ENCODE results near the gene HMGCL.
"Not testable (repeated sequence)": the region's sequence is repeated elsewhere in the genome, so short reads cannot be mapped to it uniquely, and the experiment has no call there.

Gene HMGCL

DNA sequence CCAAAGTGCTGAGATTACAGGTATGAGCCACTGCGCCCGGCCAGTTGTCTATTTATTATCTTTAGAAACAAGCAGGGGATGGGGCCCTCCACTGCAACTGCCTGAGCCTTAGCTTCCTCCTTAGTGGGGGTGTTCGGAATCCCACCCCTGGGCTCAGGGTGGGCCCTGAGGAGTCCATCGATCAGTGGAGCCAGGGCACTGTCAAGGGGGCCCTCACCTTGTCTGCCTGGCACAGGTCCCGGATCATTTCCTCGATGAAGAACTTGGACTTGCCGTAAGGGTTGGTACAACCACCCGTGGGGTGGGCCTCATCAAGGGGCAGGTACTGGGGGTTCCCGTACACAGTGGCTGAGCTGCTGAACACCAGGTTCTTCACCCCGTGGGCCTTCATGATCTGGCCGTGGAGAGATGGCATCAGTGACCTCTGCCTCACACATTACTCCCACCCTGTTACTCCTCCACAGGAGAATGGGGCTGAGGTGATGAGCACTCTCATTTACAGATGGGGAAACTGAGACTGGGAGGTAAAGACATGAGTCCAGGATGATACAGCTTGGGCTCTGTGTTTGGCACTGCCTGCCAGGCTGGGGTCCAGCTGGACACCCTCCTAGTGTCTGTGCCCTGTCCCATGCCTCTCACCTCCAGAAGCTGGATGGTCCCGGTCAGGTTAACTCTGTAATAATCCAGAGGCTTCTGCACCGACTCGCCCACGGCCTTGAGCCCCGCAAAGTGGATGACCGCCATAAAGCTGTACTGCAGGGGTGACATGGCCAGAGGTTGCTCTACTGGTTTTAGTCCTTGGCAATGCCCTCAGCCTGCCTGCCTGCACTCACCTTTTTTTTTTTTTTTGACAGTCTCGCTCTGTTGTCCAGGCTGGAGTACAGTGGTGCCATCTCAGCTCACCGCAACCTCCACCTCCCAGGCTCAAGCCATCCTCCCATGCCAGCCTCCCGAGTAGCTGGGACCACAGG, 27.5 kb downstream of the HMGCL start:
- no peak for DNase-seq

DNA sequence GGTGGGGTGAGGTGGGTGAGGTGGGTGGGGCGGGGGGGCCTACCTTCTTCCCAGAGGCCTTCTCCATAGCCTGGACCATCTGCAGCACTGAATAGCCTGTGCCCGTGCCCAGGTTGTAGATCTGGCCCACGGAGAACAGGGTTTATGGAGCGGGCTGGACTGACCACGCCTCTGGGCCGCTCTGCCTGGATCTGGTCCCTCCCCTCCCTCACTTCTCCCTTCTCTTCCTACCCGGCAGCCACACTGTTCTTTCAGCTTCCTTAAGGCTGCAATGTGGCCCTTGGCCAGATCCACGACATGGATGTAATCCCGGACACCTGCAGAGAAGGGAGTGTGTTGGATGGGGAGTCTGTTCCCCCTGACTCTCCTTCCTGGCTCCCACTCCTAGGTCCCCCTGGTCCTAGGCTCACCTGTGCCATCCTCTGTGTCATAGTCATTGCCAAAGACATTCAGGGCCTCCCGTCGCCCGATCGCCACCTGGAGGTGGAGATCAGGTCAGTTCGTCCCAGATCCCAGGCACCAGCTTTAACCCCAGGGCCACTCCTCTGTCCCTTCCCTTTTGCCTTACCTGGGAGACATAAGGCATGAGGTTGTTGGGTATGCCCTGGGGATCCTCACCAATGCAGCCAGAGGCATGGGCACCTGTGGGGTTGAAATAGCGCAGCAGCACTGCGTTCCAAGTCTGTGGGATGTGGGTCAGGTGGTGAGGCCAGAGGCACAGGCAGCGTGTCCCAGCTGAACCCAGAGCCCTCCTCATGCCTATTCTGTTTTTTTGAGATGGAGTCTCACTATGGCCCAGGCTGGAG, 28.6 kb downstream of the HMGCL start:
- no peak for DNase-seq

DNA sequence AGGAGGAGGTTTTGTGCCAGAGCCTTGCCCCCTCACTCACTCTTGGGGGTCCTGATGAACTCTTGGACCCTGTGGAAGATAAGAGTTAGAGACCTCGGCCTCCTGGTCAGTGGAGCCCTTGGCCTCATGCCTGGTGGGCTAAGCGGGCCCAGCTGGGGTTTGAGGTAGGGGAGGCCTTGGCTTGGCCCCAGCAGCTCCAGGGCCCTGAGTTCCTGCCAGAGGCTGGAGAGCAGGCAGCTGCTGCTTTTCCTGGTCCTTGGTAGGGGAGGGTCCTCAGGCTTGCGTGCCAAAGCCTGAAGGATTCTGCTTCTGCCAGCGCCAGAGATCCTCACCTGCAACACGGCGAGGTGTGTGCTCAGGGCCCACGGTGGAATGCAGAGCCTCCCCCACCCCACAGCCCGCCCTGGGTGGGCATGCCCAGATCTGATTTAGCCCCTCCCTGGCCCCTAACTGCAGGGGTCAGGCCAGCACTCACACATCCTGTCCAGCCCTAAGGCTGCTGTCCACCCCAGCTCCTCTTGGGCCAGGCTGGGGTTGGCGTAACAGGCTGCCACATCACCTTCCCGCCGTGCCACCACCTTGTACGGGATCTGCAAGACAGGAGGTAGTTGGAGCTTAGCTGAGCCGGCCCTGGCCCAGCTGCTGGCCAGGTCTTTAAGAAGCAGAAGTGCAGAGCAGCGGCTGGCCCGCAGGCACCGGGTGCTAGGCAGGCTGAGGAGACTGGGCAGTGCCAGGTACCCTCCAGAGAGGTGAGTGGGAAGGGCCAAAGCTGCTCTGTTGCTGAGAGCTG, 29.4 kb downstream of the HMGCL start:
- DNase-seq = no peak

DNA sequence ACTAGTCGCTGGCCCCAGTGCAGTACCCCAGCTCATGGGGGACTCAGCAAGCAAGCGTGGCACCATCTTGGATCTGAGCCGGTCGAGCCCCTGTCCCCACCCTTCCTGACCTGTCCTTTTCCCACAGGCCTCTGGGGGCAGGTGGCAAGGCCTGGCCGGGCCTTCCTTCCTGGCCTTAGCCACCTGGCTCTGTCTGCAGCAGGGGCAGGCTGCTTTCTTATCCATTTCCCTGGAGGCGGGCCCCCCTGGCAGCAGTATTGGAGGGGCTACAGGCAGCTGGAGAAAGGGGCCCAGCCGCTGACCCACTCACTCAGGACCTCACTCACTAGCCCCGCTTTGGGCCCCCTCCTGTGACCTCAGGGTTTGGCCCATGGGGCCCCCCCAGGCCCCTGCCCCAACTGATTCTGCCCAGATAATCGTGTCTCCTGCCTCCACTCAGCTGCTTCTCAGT, 30.5 kb downstream of the HMGCL start:
- not testable (repeated sequence) for DNase-seq

DNA sequence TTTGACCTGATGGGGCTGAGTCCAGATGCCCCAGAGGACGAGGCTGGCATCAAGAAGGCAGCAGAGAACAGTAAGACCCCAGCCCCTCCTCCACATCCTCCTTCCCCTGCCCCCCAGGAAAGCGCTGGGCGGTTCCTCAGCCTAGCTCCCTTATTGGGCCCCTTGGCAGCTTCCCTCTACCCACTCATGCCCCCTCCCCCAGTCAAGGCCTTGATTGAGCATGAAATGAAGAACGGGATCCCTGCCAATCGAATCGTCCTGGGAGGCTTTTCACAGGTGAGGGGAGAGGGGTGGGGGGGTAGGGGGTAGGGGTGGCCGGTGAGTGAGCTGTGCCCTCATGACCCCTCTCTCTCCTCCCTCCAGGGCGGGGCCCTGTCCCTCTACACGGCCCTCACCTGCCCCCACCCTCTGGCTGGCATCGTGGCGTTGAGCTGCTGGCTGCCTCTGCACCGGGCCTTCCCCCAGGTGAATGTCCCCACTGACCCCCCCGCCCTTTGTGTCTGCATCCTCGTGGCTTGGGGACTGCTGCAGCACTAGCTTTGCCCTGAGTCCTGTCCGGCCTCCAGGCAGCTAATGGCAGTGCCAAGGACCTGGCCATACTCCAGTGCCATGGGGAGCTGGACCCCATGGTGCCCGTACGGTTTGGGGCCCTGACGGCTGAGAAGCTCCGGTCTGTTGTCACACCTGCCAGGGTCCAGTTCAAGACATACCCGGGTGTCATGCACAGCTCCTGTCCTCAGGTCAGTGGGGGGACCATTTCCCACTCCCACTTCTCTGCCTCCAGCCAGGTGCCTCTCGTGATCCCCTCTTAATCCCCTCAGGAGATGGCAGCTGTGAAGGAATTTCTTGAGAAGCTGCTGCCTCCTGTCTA, 31.1 kb downstream of the HMGCL start:
- no peak for DNase-seq

DNA sequence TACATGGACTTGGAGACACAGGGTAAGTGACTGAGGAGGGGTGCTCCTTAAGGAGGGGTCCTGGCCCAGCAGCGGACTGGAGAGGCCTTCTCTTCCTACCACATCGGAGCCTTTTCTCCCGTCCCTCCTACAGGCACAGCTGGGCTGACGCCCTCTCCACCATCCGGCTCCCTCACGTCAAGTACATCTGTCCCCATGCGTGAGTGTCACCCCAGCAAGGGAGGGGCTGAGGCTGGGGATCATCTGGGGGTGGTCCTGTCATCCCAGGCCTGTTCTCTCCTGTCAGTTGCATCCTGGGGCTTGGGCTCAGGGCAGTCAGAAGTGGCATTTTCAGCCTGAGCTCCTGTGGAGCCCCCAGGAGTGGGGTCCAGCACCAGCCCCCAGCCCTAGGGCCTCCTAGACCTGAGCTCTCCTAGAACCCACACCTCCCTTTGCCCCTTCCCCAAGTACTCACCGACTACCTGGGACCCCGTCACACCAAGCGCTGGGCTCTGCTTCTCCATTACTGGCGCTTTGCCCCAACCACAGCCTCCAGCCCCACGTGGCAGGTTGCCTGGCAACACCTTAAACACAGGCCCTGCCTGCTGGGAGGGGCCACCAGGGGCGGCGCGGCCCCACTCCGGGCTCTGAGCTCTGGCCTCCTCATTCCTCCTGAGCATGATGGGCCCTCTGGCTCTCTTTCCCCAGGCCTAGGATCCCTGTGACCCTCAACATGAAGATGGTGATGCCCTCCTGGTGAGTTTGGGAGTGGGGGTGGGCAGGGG, 32.0 kb downstream of the HMGCL start:
- no peak for DNase-seq

DNA sequence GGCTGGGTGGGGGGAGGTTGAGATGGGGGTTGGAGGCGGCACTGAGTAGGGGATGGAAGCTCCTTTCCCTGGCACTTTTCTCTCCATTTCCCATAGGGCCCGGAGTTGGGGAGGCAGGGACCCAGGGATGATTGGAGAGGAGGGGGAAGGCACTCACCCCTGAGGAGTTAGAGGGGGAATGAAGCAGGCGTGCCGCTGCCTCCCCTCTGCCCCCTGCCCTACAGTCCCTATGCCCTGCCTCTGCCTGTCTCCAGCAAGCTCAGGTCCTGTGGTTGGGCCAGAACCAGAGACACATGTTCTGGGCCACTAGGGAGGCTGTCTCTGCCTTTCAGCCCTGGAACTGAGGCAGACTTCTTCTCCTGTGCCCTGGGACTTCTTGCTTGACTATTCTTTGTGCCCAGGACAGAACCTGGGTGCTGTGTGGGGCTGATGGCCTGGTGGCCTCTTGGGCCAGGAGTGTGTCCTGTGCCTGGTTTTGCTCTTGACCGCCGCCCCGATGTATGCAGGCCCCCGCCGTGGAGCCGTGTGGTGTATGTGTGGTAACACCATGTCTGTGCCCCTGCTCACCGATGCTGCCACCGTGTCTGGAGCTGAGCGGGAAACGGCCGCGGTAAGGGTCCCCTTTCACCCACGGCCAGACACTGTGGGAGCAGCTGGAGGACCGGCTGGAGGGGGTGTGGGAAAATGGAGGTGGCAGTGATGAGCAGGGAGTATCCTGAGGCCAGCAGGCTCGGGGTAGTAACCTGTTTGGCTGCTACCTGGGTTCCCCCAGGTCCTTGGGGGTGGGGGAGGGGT, 32.9 kb downstream of the HMGCL start:
- no peak for DNase-seq

DNA sequence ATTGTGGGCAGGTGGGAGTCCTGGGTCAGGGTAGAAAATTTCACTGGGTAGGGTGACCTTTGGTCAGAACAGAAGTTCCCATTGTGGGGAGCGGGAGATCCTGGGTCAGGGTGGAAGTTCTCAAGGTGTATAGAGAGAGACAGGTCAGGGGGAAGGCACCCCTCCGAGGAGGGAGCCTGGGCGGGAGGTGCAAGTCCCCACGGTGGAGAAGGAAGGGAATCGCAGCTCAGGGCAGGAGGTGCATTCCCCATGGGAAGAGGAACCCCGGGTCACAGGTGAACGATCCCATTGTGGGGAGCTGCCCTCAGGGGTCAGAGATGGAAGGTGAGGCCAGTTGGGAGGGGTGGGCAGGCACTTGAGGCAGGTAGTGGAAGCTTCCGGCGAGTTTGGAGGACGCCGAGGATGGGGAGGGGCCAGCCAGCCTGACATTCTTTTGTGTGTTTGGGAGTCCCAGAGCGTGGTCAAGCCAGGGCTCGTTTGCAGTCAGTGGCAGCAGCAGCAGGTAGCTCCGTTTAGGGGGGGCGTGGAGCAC, 33.6 kb downstream of the HMGCL start:
- DNase-seq = no peak

DNA sequence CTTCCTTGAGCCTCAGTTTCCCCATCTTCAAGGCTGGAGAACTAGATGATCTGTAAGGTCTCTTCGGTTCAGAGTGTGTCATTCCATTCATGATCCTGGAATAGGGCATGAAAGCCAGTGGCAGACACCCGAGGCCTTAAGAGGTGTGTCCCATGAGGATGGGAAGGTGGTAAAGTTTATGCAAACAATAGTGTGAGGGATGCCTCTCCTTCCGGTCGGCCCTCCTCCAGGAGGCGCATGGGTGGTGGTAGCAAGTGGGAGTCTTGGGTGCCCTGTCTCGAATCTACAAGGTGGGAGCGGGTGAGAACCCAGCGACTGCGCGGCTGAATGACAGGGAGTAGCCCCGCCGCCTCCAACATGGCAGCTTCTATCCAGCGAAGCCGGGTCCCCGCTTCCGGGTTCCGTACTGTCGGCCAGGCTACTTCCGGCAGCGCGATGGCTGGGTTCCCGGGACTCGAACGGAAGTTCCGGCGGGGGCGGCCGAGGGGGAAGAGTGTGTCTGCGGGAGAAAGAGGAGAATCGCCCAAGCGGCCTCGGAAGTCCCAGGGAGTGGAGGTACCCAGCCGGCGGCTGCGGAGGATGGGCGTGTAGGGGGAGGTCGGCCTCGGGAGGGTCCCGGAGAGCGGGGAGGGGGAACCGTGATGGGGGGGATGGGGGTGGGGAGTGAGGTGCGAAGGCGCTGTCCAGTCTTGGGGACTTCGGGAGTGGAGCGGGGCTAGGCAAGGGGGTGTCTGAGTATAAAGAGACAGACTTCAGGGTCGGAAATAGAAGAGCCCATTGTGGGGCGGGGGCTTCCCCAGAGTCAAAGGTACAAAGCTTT, 34.3 kb downstream of the HMGCL start, which contains the start of gene LYPLA2:
Gene LYPLA2 (plus strand): TSS at position 450 of the 820 bp plus-strand sequence. CDS start 1,538 bp downstream, outside the sequence.
- peak; percentile 97 for DNase-seq

DNA sequence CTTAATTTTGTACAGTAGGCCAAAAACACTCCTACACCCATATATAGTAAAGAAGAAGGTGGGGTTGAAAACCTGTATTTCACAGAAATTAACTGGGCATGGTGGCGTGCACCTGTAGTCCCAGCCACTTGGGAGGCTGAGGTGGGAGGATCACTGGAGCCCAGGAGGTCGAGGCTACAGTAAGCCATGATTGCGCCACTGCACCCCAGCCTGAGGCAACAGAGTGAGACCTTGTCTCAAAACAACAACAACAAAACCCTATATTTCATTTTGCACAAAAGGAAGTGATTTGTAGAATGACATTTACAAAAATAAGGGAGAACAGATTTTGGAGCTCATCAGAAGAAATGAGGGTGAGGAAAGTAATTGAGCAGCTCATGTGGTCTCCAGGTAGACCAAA, 36.5 kb downstream of the HMGCL start:
- DNase-seq = no peak

DNA sequence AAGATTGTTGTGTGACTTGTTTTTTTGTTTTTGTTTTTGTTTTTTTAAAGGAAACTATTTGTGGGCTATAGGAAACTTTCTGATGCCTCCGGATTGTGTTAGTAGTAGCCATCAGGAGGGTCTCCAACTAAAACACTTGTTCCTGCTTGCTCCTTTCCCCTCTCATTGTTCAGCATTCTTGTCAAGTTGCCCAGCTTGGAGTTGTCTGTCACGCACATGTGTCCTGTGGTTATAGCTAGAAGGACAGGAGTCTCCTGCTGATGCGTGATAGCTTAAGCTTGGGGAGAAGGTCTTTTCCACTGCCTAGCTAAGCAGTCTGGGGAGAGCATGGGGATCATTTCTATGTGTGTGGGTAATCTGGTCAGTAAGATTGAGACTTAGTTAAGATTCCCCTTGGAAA, 37.5 kb downstream of the HMGCL start:
- no peak for DNase-seq

DNA sequence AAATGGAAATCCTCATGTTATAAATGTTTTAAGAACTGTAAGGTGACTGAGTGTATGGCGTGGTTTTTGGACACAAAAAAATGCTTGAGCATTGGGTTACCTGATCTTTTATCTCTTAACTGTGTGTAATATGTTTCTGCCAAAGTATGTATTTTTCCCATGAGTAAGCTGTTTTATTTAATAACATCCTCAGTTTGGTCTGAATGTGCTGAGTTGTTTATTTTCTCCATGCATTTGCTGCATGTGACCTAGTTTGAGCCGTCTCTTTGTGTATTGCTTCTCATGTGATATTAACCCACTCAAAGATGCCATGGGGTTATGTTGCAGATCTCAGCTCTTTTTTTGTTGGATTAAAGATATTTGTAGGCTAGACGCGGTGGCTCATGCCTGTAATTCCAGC, 40.4 kb downstream of the HMGCL start:
- no peak for DNase-seq

DNA sequence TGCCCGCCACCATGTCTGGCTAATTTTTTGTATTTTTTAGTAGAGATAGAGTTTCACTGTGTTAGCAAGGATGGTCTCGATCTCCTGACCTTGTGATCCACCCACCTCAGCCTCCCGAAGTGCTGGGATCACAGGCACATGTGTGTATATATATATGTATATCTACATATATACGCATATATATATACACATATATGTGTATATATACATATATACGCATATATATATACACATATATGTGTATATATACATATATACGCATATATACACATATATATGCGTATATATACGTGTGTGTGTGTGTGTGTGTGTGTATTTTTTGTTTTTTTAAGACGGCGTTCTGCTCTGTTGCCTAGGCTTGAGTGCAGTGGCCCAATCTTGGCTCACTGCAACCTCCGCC, 42.1 kb downstream of the HMGCL start:
- not testable (repeated sequence) for DNase-seq

DNA sequence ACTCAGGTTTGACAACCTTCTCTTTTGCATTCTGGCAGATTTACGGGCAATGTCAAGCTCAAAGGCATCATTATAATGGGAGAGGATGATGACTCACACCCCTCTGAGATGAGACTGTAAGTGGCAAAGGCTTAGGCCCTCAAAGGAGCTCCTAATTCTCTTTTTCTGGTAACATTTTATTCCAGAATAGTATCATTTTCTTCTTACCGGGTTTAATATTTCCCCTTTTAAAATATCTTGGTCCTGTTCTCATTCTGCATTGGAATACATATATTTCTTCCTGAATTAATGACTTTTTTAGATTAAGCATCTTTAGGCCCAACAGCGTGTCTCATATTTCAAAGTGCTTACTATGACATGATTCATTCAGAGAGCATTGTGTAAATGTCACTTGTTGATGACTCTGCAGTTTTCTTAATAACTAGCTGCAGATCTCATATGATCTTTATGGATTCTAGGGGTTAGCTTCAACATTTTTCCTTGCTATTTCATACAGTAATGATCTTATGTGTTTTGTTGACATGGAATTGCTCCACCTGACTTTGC, 45.3 kb downstream of the HMGCL start:
- DNase-seq = no peak

DNA sequence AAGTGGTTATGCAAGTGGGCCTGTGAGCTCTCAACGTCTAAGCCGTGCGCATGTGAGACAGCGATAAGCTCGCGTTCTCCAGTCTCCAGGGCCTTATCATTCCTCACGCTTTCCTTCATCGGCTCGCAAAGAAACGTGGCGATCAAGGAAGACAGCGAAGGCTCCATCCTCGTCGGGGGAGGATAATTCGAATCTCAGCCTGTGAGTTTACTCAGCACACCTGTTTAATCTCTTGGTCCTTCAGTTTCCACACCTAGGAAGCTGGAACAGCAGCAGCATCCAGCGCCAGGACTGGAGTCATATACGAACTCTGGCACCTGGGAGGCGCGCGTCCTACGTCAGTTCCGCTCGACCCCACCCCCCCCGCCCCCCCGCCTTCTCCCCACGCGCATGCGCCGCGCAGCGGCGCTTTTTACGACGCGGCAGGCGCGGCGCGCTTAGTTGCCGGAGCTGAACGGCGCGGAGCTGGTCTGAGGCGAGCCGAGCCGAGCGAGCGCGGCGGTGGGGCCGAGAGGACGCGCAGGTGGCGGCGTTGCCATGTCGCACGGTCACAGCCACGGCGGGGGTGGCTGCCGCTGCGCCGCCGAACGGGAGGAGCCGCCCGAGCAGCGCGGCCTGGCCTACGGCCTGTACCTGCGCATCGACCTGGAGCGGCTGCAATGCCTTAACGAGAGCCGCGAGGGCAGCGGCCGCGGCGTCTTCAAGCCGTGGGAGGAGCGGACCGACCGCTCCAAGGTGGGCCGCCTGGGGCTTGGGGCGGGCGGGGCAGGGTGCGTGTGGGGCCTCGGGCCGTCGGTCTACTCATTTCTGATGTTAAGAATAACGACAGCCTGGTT, 47.0 kb downstream of the HMGCL start, which contains the start of gene PITHD1:
Gene PITHD1 (plus strand): TSS at position 440 of the 836 bp plus-strand sequence. CDS start 98 bp downstream, at position 538.
- DNase-seq = peak; percentile 92

DNA sequence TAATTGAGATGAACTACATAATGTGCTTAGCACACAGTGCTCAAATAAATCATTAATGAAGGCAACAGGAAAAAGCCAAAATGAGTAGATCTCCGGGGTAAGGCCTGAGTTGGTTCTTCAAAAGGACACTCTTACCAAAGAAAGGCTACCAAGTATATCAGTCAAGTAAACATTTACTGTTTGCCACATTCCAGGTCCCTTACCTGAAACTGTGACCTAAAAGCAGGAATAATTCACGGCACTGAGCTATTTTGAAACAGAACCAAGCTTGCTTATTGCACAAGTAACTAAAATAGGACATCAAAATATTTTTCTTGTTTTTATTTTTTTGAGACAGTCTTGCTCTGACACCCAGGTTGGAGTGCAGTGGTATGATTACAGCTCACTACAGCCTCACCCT, 49.0 kb downstream of the HMGCL start:
- DNase-seq = no peak

DNA sequence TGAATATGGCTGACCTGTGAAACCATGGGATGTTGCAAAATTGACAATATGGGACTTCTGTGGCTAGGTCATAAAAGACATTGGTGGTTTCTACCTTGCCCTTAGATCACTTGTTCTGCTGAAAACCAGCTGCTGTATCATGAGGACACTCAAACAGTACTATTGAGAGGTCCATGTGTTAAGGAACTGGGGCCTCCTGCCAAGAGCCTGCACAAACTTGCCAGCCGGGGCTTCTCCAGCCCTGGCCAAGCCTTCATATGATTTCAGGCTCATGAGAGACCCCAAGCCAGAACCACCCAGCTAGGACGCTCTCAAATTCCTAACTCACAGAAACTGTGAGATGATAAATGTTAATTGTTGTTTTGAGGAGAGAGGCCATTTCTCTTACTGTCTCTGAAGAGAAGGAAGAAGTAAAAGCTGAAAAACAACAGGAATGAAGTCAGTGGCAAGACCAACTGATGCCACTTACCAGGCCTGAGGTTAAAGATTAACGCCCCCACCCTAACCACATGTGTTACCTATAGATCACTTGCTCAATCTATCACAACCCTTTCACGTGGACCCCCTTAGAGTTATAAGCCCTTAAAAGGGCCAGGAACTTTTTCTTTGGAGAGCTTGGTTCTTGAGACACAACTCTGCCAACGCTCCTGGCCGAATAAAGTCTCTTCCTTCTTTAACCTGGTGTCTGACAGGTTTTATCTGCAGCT, 50.9 kb downstream of the HMGCL start:
- DNase-seq = no peak

Measured in right forelimb (tissue), 1 donor.